AG08396 (cell line): Measurements from ENCODE around the gene CSNK2A3.
A peak's percentile ranks its signal among the peaks of the same experiment; 100 is the strongest.
"Not testable (repeated sequence)": the region's sequence is repeated elsewhere in the genome, so short reads cannot be mapped to it uniquely, and the experiment has no call there.

Experiments used
- DNase-seq: peaks from one replicate; pipeline ENCODE4 v3.0.0; 2012; ENCODE audit warnings: low spot score, mixed read lengths

CSNK2A3 gene

DNA sequence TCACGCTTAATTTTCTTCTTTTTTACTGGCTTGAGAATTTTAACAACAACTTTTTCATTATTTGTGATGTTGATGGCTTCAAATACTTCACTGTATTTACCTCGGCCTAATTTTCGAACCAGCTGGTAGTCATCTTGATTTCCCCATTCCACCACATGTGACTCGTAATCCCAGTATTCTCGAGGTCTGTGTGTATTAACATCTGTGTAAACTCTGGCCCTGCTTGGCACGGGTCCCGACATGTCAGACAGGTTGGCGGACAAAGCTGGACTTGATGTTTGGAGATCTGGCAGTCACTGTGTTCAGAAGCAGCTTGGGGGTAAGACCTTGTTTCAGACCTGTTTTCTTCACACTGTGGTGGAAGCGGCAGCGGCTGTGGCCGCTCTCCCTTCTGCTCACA, at the start of gene CSNK2A3:
Gene CSNK2A3, minus strand, starts transcription at position 373 of the 400 bp plus-strand sequence. Its CDS starts 131 bp downstream, at position 242.
- DNase-seq = not testable (repeated sequence)

DNA sequence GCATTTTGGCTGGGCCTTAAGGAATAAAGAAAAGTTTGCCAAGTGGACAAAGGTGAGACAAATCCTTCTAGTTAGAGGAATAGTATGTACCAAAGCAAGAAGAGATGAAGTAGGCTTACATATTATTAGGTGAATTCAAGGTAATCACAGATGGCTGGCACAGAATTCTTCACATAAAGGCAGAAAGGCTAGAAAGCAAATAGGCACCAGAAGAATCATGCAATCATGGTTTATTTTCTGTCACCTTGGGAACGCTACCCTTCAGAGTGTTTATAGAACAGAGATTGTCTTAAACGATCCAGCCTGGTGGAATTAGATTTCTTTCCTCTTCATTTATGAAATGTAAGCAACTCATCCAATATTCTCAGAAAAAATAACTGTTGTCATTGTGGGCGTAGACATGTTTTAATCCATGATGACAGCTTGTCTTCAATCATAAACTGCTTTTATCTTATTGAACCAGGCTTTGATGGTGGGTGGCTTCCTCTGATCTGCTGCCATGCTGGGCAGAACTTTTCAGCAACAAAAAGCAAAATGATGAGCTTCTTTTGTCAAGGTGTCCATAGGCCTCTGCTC, 49.0 kb upstream of the CSNK2A3 start:
- no peak for DNase-seq

DNA sequence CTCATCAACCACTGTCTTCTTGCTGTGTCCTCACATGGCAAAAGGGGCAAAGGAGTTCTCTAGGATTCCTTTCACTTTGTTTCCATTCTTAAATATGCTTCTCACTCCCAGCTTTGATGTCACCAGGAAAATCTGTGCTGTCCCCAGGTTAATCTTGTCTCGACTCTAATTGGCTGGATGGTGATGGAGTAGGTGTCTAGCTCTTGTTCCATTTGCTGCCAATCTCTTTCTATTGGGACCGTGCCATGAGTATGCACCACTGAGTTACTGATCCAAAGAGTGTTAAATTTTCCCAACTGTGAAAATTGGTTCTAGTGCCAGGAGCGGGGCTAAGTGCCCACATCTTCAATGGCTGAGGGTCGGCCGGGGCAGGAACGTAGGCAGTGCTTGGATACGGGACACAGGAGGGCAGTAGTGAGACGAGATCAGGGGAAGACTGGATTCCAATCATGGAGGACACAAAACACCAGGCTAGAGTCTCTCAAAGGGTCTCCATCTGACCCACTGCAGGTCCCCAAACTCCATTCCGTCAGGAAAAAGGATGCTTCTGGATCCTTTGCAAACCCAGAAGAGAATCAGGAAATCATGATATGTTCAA, 47.7 kb upstream of the CSNK2A3 start:
- DNase-seq = no peak

DNA sequence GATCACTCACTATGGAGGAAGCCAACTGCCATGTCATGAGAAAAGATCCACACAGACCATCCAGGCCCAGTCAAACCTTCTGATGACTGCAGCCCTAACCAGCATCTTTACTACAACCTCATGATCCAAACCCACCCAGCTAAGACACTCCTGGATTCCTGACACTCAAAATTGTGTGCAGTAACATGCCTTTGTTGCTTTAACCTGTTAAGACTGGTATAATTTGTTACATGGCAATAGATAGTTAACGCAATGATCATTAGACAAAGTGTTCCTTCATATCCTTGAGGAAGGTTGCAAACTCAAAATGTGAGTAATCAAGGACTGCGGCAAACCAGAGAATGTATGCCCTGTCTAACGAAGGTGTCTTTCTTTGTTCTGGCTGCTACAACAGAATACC, 47.1 kb upstream of the CSNK2A3 start:
- no peak for DNase-seq

DNA sequence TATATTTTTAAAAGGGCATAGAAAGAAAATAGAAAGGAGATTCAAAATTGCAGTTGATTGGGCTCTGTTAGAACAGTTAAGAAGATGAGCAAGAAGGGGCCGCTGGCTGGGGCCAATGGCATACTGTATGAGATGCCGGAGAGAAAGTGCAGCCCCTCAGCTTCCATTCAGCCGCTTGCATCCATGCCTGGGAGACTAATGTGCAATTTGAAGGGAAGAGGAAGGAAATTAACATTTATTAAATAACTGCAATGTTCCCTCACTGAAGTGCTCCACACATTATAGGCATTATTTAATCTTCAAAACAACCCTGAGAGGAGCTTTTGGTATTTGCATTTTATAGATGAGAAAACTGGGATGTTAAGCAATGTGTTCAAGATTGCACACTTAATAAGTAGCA, 44.7 kb upstream of the CSNK2A3 start:
- no peak for DNase-seq

DNA sequence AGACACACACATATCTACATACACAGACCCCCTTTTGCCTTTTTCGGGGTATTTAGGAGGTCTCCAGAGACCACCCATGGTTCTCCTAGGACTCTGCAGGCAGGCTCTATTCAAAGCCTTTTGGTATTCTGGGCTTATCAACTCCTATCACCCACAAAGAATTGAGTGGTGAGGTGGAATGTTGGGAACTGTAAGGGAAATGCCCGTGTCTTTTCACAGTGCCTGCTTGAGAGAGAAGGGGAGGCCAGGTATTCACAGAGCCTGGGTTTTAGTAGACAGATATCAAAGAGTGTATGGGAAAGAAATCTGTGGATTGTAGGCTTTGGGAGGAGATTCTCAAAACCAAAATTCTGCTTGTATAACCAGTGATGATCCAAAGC, 44.0 kb upstream of the CSNK2A3 start:
- DNase-seq = no peak

DNA sequence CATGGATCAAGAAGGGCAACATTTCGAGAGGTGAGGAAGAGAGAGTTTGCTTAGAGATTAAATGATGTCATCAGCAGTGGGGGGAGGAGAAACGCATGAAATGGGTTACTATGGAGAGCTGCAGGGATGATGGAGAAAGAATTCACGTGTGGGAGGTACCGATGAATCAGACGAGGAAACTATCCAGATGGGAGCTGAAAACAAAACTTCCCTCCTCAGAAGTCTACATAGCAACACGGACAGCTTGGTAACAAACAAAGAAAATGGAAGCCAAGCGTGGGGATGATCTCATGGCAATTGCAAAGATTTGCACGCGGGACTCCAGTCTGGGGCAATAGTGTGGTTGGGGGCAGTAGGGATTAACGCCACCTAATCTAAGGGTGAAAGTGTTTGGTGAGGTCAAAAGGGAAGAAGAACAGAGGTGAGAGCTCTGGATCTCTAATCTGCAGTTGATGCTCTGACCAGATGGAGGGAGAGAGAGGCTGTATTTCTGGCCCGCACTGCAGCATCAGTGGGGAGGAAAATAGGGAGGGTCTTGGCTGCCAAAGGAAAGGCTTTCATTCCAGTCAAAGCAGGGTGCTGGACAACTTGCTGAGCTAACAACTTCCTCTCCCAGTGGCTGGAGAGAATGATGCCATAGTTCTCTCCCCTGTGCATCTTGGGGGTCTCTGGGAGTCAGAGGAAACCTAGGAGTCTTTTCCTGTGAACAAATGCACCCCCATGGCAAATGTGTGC, 43.4 kb upstream of the CSNK2A3 start:
- peak; percentile 84 for DNase-seq

DNA sequence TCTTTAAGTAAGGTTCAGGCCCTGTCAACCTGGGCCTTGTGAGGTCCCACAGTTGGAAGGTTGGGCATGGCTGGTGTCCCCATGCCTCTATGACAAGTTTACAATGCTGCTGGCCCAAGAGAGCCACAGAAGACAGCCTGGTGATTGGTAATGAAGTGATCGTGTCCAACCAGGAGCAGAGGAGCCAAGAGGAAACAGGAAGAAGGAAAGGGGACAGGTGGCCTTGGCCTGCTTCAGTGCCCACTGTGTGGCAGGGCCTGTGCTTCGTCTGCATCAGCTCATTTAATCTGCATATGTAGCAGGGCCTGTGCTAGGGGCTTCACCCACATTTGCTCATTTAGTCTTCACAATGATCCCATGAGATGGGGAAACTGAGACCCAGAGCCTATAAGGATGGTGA, 42.1 kb upstream of the CSNK2A3 start:
- no peak for DNase-seq

DNA sequence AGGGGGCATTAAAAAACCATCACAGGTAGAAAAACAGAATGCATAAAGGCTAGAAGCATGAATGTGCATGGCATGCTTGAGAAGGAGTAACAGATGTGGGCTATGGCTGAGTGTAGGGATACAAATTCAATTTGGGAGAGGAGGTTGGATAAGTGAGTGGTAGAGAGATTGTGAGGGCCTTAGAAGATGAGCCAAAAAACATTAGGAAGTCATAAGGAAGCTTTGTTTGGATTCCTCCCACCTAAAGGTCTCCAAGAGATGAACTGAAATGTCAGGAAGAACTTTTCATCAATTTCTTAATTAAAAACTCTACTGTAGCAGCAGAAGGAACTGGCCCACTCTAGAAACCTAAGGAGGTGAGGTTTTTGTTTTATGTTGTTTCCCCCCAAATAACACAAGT, 41.2 kb upstream of the CSNK2A3 start:
- DNase-seq = no peak

DNA sequence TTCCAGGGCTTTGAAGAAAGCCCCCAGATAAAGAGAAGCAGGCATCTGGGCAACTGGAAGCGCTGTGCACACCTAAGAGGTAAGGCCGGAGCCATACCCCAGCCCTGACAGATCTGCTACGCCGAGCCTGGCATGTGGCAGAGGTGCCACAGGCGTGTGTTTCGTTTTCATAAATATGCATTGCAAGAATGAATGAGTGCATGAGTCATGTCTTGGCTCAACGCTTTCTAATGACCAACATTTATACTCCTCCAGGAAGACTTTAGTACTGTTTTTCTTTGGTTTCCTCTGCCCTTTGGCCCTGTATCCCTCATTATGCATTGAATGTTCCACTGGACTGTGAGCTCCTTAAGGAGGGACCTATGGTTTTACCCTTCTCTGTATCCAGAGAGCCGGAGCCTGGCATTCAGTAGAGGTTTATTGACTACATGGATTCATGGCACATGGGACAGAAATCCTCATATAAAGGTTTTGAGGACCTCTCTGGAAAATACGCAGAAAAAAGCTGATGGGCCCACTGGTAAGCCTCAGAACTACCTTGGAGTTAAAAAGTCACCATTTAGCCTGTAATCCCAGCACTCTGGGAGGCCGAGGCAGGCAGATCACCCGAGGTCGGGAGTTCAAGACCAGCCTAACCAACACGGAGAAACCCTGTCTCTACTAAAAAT, 38.9 kb upstream of the CSNK2A3 start:
- DNase-seq = peak; percentile 79

DNA sequence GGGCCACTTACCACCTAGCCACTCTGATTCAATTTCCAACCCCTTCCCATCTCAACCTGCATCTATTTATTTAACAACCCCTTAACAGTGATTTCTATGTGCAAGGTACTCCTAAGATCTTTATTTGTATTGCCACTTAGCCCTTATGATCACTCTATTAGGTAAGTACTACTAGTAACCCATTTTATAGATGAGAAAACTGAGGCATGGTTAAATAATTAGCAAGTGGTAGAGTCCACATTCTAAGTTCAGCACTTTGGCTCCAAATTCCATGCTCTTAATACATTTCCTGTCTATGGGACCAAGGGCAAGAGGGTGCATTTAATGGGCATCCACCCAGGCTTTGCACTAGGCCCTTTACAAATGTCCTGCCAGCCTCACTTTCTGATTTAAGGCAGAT, 38.1 kb upstream of the CSNK2A3 start:
- no peak for DNase-seq

DNA sequence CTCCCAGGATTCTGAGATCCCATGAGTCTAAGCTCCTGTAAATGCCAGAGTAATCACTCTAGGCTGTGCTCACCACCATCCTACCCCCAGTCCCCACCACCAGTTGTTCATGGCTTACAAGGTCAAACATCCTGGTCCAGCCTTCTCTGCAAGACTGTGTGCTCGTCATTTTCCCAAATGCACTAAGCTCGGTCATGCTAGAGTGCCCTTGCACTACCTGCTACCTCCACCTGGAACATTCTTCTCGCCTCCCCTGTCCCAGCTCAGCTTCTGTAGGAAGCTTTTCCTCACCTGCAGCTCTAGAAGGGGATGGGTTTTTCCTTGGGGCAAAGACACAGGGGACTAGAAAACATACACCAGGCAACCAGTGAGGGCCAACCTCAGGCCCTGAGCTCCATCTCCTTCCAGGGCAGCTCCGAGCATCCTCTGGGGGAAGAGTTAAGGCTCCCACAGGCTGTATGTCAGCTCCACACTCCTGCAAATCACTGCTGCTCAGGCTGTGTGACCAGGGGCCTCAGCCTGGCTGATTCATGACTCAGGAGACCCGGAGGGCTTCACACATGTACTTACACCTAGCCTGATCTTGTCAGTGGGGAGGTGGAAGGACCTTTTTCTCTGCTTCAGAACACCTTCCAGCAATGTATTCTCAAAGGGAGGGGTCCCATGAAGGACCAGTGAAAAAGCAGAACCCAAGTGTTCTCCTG, 37.2 kb upstream of the CSNK2A3 start:
- DNase-seq = no peak

DNA sequence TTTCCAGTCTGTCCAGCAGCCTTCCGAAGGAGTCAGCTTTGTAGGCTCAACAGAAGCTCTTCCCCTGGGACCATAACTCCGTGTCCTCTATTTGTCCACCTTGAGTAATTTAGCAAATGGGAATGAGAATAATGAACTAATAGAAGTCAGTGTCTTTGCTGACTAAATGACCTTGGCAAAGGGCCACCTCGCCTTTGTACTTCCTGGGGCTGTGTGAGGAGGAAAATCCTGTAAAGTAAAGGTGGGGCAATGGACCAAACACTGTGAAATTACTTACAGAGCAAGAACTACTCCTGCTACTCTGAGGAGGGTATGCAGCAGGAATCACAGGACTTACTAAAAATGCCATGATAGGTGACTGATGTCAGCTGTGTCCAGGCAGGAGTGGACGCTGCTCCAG, 36.2 kb upstream of the CSNK2A3 start:
- DNase-seq = no peak

DNA sequence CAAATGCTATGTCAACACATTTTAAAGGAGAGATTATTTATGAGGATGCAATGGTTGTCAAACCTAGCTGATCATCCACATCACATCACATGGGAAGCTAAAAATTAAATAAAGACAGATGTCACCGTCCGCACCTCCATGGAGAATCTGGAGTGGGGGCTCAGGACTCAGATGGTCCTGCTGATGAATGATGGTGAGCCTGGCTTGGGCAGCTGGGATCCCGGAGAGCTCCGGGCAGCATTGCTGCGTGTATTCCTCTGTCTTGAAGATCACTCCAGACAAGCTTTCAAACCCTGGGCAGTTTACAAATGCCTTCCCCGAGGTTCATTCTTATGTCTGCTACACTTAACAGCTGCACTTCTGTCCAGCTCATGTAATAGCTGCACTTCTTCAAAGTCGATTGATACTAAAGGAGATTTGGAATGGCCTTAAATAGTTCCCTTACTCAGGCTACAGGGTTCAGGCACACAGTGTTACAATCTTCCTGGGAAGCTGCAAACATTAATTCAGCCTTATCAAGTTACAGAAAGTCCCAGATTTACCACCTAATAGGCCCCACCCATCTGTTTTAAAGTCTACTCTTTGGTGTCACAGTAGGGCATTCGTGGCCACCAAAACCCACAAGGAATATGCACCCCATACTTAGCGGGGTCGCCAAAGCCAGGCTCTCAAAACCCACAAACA, 34.7 kb upstream of the CSNK2A3 start:
- DNase-seq = no peak

DNA sequence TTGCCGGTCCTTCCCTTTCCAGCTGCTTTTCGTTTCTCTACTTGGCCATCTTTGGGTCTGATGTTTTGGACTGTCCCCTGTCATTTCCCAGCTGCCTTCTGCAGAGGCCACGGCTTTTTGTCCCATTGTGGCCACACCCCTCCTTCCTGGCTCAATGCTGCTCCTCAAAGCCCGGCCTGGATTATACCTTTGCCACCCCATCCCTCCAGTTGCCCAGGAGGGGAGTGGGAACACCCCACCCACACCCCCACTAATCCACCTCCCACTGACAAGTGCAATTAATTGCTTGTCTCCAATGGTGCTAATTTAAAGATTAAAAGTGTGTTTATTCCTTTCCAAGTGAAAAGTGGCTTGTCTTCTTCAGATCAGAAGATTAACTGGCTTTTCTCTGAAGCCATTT, 34.2 kb upstream of the CSNK2A3 start:
- no peak for DNase-seq

DNA sequence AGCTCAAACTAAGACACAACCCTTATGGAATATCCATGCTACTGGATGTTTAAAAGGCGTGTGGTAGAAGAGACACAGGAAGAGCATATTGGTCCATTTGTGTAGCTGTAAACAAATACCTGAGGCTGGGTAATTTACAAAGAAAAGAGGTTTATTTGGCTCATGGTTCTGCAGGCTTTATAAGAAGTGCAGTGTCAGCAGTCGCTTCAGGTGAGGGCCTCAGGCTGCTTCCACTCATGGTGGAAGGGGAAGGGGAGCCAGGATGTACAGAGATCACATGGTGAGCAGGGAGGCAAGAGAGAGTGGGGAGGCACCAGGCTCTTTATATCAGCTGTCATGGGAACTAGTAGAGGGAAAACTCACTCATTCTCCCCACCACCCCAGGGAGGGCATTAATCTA, 31.8 kb upstream of the CSNK2A3 start:
- no peak for DNase-seq

DNA sequence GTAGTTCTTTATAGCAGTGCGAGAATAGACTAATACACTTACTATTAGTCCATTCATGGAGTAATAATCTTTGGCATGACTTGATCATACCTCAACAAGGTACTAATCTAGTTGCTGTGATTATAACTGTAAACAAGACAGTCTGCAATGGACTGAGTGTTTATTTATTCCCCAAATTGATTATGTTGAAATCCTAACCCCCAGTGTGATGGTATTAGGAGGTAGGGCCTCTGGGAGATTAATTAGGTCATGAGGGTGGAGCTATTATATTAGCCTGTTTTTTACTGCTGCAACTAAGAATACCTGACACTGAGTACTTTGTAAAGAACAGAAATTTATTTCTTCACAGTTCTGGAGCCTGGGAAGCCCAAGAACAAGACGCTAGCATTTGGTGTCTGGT, 30.9 kb upstream of the CSNK2A3 start:
- DNase-seq = no peak

DNA sequence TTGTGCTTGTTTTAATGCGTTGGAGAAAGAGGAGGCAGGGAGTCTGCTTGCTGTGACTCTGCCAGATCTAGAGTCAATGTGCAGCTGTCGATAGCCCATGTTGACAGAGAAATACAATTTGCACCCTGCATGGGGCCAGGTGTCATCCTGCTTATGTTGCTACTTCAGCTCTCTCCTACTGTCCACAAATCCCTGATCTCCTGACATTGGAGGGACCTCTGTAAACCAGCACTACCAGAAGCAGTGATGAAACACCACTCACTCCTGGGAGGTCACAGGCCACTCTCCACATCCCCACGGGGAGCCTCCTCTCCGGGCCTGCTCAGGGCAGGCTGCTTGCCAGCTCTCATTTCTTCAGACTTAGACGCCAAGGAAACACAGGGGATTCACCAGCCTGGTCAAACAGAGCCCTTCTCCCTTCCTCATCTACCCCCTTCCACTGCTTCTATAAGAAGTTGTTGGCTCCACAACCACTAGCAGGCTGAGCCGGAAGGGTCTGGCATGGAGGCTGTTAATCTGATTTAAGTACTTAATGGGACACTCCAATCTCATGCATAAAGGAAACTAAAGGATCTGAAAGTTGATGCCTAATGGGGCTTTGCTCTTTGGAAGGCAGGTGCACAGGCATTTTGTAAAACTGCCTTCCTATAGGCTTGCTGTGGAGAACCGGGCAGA, 29.9 kb upstream of the CSNK2A3 start:
- no peak for DNase-seq

DNA sequence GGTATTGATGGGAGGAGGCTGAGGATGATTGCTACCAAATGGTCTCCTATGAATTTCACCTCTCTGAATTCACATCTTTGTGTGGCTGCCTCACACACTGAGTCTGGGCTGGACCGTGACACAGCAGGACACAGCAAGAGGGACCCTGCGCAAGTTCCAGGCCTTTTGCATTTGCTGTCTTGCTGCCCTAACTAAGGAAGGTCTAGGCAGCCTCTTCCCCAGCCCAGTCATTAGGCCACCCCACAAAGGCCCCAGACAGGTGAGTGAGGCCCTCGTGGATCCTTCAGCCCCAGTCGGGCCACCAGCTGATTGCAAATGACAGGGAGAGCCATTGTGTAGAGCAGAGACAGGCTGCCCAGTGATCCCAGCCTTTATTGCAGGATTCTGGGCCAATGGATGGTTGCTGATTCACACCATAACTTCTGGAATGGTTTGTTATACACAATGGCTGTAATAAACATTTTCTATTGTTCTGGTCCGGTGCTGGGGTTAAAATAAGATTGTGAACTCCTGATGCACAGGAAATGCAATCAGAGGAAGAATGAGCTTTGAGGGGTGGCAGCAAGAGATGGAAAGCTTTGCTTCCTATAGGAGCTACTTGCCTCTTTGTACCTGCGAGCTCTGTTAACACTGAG, 28.5 kb upstream of the CSNK2A3 start:
- no peak for DNase-seq

DNA sequence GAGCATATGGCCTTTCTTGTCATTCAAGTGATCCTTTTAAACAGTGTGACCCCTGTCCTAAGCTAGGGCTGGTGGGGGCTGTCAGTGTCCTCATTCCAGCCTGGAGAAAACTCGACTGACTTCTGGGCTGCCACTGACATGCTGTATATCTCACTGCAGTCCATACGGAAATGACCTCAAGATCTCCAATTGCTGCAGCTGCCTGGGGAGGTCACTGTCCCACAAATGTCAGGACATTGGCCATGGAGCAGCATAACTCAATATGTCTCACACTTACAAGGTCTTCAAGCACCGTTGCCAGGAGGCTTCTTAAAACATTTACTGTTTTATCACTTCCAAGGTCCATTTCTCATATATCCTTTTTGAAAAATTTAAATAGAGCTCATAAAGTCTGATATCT, 27.8 kb upstream of the CSNK2A3 start:
- DNase-seq = no peak

DNA sequence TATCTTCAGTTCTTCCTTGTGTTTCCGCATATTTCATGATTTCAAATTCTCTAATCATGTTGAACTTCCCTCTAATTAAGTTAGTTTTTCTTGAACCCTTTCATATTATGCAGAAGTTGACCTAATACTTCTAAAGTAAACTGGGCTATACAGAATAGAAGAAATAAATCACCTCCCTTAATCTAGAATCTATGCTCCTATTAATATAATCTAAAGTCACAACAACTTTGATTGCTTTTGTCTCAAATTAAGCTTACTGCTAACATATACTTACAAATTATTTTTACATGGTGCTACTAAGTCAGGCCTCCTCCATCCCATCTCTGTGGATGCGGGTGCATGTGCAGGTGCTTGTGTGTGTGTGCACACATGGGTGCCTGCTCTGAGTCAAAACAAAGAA, 27.3 kb upstream of the CSNK2A3 start:
- no peak for DNase-seq
